ENCODE data around the gene BRWD1.

GRCh38 chr21:39187141-39187540, 126.3 kb downstream of the BRWD1 start:
- no peak for TF ChIP-seq SP1 (IDR thresholded peaks at IDR 0.05)
- TF ChIP-seq PKNOX1 (IDR thresholded peaks at IDR 0.05) = no peak
- no peak for TF ChIP-seq ARNT (IDR thresholded peaks at IDR 0.05)
- TF ChIP-seq ELF4 (IDR thresholded peaks at IDR 0.05) = no peak
- TF ChIP-seq SUZ12 (IDR thresholded peaks at IDR 0.05) = no peak
- TF ChIP-seq TARDBP (IDR thresholded peaks at IDR 0.05) = no peak
- no peak for TF ChIP-seq FOXM1 (IDR thresholded peaks at IDR 0.05; ENCODE audit: borderline replicate concordance)
- no peak for TF ChIP-seq ZNF384 (IDR thresholded peaks at IDR 0.05)
- TF ChIP-seq FOXK2 (IDR thresholded peaks at IDR 0.05) = no peak
- no peak for TF ChIP-seq FOXA1 (IDR thresholded peaks at IDR 0.05)
- no peak for TF ChIP-seq HDGF (IDR thresholded peaks at IDR 0.05; ENCODE audit: borderline replicate concordance)
- TF ChIP-seq LEF1 (IDR thresholded peaks at IDR 0.05; ENCODE audit: borderline replicate concordance) = no peak

Data from HEK293T (cell line).